Ovary (tissue), 3 donors: Measurements from ENCODE around the gene IRF2BPL.

Experiments used
- EP300 ChIP-seq: sonication (generic); formaldehyde crosslinking; IDR thresholded peaks from one replicate; pipeline ENCODE4 v1.6.1; 2017; ENCODE audit warnings: antibody characterized with exemption
- POLR2A ChIP-seq: fragments of 450-650 bp; IDR thresholded peaks from one replicate; pipeline ENCODE4 v1.6.1; 2017; ENCODE audit warnings: antibody characterized with exemption, mild to moderate bottlenecking, moderate library complexity
- TF ChIP-seq, protein P1 (sequence below), 3 donors: fragments of 450-650 bp in 2 of 3; fragments of 200-600 bp in 1 of 3; IDR thresholded peaks; one replicate each; pipeline versions ENCODE4 v1.5.1 to v1.8.0; 2016 to 2022; ENCODE audit warnings: antibody characterized with exemption in 3 of 3, mild to moderate bottlenecking in 1 of 3
- donor health status: DM: no; HTN: no; CAD: no.

GRCh38 chr14:77032491-77032843, 4.0 kb upstream of the IRF2BPL start:
- TF ChIP-seq, protein P1, sequence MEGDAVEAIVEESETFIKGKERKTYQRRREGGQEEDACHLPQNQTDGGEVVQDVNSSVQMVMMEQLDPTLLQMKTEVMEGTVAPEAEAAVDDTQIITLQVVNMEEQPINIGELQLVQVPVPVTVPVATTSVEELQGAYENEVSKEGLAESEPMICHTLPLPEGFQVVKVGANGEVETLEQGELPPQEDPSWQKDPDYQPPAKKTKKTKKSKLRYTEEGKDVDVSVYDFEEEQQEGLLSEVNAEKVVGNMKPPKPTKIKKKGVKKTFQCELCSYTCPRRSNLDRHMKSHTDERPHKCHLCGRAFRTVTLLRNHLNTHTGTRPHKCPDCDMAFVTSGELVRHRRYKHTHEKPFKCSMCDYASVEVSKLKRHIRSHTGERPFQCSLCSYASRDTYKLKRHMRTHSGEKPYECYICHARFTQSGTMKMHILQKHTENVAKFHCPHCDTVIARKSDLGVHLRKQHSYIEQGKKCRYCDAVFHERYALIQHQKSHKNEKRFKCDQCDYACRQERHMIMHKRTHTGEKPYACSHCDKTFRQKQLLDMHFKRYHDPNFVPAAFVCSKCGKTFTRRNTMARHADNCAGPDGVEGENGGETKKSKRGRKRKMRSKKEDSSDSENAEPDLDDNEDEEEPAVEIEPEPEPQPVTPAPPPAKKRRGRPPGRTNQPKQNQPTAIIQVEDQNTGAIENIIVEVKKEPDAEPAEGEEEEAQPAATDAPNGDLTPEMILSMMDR (IDR thresholded peaks at IDR 0.05) = no peak
- TF ChIP-seq POLR2A (no peak), EP300 (no peak)
